ENCODE measurements around the gene USF1.

The USF1 gene

DNA sequence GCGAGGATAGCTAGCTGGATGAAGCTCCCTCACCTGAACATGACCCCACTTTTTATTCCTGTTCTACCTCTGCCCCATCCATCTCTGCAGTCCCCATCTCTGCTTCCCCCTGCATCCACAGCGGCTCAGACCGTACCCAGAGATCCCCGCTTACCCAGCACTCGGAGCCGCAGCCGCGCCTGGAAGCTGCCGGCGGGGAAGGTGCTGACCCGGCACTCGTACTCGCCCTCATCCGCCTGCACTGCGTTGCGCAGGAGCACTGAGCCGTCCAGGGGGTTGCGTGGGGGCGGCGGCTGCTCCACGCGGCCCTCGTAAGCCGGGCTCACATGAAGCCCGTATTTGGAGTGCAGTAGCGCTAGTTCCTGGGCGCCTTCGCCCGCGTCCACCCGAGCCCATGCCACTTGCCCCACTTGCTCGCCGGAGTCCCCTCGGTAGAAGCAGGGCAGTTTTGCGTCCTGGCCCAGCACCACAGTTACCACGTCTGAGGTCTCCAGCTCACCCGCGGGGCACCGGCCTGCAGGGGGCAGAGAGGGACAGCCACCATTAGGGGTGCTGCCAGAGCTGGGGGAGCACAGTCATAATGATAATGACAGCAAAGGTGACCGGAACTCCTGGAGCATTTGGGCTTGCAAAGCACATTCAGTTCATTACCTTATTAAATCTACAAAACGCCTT is 33.8 kb upstream of the USF1 start:
- TF ChIP-seq, protein P1, sequence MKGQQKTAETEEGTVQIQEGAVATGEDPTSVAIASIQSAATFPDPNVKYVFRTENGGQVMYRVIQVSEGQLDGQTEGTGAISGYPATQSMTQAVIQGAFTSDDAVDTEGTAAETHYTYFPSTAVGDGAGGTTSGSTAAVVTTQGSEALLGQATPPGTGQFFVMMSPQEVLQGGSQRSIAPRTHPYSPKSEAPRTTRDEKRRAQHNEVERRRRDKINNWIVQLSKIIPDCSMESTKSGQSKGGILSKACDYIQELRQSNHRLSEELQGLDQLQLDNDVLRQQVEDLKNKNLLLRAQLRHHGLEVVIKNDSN (IDR thresholded peaks at IDR 0.05): no peak
- no peak for TF ChIP-seq YY1 (IDR thresholded peaks at IDR 0.05; ENCODE audit: low read depth)
- TF ChIP-seq, protein P2, sequence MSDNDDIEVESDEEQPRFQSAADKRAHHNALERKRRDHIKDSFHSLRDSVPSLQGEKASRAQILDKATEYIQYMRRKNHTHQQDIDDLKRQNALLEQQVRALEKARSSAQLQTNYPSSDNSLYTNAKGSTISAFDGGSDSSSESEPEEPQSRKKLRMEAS (IDR thresholded peaks at IDR 0.05): no peak
- TF ChIP-seq RAD21 (IDR thresholded peaks at IDR 0.05; ENCODE audit: low read depth): no peak
- TF ChIP-seq, protein P3, sequence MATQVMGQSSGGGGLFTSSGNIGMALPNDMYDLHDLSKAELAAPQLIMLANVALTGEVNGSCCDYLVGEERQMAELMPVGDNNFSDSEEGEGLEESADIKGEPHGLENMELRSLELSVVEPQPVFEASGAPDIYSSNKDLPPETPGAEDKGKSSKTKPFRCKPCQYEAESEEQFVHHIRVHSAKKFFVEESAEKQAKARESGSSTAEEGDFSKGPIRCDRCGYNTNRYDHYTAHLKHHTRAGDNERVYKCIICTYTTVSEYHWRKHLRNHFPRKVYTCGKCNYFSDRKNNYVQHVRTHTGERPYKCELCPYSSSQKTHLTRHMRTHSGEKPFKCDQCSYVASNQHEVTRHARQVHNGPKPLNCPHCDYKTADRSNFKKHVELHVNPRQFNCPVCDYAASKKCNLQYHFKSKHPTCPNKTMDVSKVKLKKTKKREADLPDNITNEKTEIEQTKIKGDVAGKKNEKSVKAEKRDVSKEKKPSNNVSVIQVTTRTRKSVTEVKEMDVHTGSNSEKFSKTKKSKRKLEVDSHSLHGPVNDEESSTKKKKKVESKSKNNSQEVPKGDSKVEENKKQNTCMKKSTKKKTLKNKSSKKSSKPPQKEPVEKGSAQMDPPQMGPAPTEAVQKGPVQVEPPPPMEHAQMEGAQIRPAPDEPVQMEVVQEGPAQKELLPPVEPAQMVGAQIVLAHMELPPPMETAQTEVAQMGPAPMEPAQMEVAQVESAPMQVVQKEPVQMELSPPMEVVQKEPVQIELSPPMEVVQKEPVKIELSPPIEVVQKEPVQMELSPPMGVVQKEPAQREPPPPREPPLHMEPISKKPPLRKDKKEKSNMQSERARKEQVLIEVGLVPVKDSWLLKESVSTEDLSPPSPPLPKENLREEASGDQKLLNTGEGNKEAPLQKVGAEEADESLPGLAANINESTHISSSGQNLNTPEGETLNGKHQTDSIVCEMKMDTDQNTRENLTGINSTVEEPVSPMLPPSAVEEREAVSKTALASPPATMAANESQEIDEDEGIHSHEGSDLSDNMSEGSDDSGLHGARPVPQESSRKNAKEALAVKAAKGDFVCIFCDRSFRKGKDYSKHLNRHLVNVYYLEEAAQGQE (IDR thresholded peaks at IDR 0.05; ENCODE audit: low read depth): no peak

DNA sequence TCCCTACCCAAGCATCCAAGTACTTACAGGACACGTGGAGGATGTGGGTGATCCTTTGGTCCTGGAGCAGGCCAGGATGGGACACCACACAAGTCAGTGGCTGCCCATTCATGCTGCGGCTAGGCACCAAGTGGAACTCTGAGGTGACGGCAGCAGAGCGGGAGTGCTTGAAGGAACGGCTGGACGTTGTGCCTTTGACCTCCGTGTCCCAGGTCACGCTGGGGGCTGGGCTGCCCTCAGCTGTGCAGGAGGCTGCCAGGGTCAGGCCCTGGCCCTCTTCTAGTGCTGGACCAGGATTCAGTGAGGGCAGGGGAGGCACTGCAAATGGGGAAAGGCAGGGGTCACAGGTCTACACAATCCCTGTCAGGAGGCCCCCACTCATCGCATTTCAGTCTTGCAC is 31.6 kb upstream of the USF1 start:
- no peak for TF ChIP-seq RAD21 (IDR thresholded peaks at IDR 0.05; ENCODE audit: low read depth)
- TF ChIP-seq, protein P2 (IDR thresholded peaks at IDR 0.05): no peak
- TF ChIP-seq YY1 (IDR thresholded peaks at IDR 0.05; ENCODE audit: low read depth): no peak
- TF ChIP-seq TAF1 (IDR thresholded peaks at IDR 0.05; ENCODE audit: low read depth): no peak
- TF ChIP-seq TEAD4 (IDR thresholded peaks at IDR 0.05): no peak
- TF ChIP-seq FOXM1 (IDR thresholded peaks at IDR 0.05; ENCODE audit: borderline replicate concordance, low read depth): no peak
- no peak for TF ChIP-seq CEBPB (IDR thresholded peaks at IDR 0.05)
- no peak for TF ChIP-seq EGR1 (IDR thresholded peaks at IDR 0.05)

DNA sequence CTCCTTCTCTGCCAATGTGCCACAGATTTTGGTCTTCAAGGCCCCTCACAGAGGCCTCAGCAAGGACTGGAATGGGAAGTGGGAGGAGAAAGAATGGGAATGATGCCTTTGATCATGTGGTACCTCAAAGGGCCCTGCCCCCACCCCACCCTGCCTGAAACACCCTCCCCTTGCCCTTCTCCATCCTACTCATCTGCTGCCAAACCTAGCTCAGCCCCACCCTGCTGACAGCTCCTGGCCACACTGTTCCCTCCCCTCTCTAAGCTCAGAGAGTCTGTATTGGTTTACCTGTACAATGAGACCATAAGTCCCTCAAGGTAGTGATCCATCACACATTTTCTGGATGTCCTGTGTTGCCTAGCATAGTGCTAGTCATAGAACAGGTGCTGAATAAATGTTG is 30.6 kb upstream of the USF1 start:
- TF ChIP-seq, protein P3 (IDR thresholded peaks at IDR 0.05; ENCODE audit: low read depth): no peak
- TF ChIP-seq ZBTB7A (IDR thresholded peaks at IDR 0.05; ENCODE audit: low read depth): no peak
- TF ChIP-seq EP300 (IDR thresholded peaks at IDR 0.05; ENCODE audit: borderline replicate concordance): no peak
- no peak for TF ChIP-seq EGR1 (IDR thresholded peaks at IDR 0.05)
- no peak for TF ChIP-seq CEBPB (IDR thresholded peaks at IDR 0.05)
- TF ChIP-seq TAF1 (IDR thresholded peaks at IDR 0.05; ENCODE audit: low read depth): no peak
- TF ChIP-seq, protein P2 (IDR thresholded peaks at IDR 0.05): no peak
- no peak for TF ChIP-seq RAD21 (IDR thresholded peaks at IDR 0.05; ENCODE audit: low read depth)
- no peak for TF ChIP-seq NFIC (IDR thresholded peaks at IDR 0.05)
- no peak for TF ChIP-seq YY1 (IDR thresholded peaks at IDR 0.05; ENCODE audit: low read depth)
- no peak for TF ChIP-seq TCF12 (IDR thresholded peaks at IDR 0.05; ENCODE audit: low read depth)
- TF ChIP-seq FOXM1 (IDR thresholded peaks at IDR 0.05; ENCODE audit: borderline replicate concordance, low read depth): no peak
- no peak for TF ChIP-seq TEAD4 (IDR thresholded peaks at IDR 0.05)
- TF ChIP-seq, protein P1 (IDR thresholded peaks at IDR 0.05): no peak
- no peak for TF ChIP-seq CREB1 (IDR thresholded peaks at IDR 0.05; ENCODE audit: low read depth)

DNA sequence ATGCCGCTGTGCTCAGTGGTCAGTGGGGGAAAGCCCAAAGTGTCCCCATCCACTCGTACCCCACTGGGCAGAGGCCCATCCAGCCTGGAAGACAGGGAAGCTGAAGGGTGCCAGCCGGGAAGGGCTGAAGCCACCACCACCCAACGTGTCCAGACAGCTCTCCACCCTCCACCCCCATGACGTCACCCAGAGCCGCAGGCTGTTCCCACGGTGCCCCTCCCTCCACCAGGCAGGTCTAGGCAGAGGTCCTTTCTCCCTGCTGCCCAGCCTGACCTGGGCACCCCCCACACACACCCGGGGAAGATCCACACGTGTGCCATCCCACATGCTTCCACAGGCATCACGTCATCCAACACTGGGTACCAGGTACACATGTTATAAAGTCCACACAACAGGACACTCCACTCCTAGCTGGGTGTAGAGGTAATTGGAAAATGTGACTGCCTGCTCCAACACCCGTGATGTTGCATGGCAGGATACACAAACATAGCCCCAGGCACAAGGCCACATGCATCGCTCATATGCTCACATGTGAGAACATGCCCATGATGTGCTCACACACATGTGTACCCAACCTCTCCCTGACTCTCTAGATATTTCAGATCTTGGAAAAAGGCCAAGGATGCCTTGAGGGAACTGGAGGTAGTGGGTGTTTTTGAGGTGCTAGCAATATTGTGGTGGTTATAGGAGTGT is 29.0 kb upstream of the USF1 start:
- TF ChIP-seq CREB1 (IDR thresholded peaks at IDR 0.05; ENCODE audit: low read depth): no peak
- no peak for TF ChIP-seq FOXM1 (IDR thresholded peaks at IDR 0.05; ENCODE audit: borderline replicate concordance, low read depth)
- TF ChIP-seq YY1 (IDR thresholded peaks at IDR 0.05; ENCODE audit: low read depth): no peak
- TF ChIP-seq NFIC (IDR thresholded peaks at IDR 0.05): no peak
- TF ChIP-seq, protein P3 (IDR thresholded peaks at IDR 0.05; ENCODE audit: low read depth): no peak
- no peak for TF ChIP-seq EP300 (IDR thresholded peaks at IDR 0.05; ENCODE audit: borderline replicate concordance)
- TF ChIP-seq, protein P1 (IDR thresholded peaks at IDR 0.05): no peak
